ENCODE results near the gene MEI1.
A peak's percentile ranks its signal among the peaks of the same experiment; 100 is the strongest.

MEI1 gene

DNA sequence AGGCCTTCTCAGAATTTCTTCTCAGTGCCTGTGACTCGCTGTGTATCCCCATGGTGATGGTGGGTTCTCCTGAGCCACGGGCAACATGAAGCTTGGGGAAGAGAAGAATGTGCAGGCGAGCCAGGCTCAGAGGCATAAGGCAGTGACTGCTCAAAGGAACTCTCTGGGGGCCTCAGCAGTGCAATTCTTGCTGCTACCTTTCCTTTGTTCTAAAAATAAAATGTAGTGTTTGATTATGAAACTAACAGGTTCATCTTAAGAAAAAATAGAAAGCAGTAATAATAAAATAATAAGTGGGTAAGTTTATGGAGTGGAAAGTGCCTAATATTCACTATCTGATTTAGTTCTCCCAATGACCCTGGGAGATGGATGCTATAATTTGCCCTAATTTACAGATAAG lies 46.7 kb downstream of the MEI1 start:
- no peak for DNase-seq (ENCODE audit: low spot score)

DNA sequence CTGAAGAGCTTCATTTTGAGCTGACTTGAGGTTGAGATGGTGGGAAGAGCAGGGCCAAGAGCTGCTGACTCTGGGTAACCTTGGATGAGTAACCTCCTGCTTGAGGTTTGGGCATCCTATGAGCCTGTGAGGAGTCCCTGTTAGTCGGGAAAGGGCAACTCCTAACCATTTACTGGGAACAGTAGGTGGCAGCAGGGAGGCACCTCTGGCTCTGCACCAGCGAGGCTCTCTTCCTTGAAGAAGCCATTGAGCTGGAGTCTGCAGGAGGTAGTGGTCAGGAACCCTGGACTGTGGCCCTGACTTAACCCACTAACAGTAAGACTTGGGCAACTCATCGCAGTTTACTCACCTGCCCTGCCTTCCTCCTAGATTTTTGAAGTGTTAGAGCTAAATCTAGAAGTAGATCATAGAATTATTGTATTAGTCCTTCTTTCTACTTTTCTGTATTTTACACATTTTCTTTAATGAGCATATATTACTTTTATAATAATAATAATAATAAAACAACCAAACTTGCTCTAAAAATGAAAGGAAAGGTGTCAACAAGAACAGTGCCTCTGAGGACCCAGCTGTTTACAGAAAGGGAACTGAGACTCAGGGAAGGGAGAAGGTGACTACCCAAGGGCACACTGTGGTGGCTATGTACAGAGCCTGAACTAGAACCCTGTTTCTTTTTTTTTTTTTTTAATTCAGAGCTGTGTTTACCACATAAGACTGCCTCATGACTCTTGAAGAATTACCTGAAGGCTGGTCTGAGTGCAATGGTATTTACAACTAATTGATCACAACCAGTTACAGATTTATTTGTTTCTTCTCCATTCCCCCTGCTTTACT lies 47.5 kb downstream of the MEI1 start:
- DNase-seq (ENCODE audit: low spot score): peak; percentile 83

DNA sequence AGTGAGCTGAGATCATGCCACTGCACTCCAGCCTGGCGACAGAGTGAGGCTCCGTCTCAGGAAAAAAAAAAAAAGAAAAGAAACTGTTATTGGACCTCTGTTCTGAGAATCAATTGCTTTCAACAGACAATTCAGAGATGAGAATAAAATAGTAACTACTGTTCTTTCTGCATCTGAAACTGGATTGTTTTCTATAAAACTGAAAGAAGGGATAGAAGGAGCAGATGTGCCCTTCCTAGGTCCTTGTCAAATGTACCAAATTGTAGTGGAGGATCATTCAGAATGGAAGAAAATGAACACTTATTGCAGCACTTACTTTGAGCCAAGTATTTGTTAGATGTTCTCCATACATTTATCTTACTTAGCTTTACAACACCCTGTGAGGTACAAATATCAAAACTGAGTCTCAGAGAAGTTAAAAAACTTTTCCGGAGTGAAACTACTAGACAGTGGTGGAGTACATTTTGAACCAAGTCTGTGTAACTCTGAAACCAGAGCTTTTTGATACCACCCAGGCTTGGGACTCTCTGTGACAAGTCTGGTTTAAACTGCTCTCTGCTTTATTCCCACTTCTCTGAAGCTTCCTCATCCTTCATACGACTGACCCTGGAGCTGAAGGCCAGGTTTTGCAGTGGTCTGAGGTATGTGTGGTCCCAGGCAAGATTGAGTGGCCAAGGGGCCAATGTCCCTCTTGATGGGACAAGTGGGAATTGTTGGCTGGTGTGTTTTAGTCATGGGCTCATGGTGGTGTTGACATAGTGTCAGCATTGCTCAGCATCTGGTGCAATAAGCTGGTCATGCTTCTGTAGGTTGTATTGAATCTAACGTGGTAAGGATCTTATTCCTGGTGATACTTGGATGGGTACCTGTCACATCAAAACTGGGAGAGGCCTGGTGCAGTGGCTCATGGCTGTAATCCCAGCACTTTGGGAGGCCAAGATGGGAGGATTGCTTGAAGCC lies 53.0 kb downstream of the MEI1 start:
- DNase-seq (ENCODE audit: low spot score): peak; percentile 3

GRCh38 chr22:41753984-41754383 lies 54.7 kb downstream of the MEI1 start:
- no peak for DNase-seq (ENCODE audit: low spot score)

DNA sequence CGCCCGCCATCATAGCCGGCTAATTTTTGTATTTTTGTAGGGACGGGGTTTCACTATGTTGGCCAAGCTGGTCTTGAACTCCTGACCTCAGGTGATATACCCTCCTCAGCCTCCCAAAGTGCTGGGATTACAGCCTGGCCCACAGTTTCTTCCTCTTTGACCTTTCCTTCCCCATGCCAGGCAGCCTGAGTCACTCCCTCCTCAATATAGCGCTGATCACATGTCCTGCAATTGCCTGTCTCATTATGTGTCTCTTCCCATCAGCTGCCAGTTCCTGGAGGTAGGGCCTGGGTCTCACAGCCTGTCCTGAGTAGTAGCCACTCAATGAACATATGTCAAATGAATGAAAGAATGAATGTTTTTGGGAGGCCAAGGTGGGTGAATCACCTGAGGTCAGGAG lies 58.2 kb downstream of the MEI1 start:
- DNase-seq (ENCODE audit: low spot score): no peak

- no peak for DNase-seq (ENCODE audit: low spot score)
Observed at GRCh38 chr22:41758231-41758630, 58.9 kb downstream of the MEI1 start.

- peak; percentile 7 for DNase-seq (ENCODE audit: low spot score)
Observed at GRCh38 chr22:41762980-41763779, 63.9 kb downstream of the MEI1 start.

DNA sequence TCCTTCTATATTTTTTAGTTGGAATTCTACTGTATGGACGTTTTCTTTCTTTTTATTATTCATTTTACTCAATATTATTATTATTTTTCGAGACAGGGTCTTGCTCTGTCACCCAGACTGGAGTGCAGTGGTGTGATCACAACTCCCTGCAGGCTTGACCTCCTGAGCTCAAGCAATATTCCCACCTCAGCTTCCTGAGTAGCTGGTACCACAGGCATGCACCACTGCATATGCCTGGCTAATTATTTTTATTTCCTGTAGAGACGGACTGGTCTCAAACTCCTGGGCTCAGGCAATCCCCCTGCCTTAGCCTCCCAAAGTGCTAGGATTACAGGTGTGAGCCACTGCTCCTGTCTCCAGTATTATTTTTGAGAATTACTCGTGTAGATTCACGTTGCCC lies 67.2 kb downstream of the MEI1 start:
- no peak for DNase-seq (ENCODE audit: low spot score)

DNA sequence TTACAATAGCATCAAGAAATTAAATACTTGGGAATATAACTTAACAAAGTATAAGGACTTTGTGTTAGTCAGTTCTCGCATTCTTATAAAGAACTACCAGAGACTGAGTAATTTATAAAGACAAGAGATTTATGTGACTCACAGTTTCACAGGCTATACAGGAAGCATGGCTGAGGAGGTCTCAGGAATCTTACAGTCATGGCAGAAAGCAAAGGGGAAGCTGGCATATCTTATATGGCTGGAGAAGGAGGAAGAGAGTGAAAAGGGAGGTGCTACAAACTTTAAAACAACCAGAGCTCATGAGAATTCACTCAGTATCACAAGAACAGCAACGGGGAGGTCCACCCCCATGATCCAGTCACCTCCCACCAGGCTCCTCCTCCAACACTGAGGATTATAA lies 69.1 kb downstream of the MEI1 start:
- no peak for DNase-seq (ENCODE audit: low spot score)

DNA sequence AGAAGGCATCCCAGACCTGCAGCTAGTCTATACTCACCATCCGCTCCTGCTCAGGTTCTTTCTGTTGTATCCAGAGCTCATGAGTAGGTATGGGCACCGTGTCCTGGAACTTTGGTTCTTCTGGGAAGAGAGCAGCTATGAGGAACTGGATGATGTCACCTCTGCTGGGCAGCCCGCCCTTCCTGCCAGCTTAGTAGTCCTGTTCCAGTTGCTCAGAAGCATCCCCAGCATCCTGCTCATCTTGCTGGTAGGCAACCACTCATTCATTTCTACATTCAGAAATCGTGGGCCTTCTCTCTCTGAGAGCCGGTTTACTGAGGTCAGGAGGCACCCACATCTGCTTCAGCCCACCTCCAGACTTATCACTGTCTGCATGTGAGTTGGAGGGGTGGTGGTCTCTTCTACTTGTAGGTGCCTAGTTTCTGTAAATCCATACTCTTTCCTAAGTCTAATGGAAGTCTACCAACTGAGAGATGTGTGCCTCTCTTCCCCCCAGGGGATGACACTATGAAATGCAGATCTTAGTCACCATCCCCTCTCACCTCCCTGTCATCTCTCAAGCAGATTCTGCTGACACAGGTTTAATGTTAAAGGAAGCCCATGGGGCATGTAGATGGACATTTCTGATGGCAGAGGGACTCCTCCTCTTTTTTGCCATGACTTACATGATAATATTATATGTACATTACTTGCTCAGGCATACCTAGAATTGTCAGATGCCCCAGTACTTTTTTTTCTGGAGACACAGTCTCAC lies 71.6 kb downstream of the MEI1 start:
- DNase-seq (ENCODE audit: low spot score): no peak

GRCh38 chr22:41772198-41772597 lies 72.9 kb downstream of the MEI1 start:
- no peak for DNase-seq (ENCODE audit: low spot score)

DNA sequence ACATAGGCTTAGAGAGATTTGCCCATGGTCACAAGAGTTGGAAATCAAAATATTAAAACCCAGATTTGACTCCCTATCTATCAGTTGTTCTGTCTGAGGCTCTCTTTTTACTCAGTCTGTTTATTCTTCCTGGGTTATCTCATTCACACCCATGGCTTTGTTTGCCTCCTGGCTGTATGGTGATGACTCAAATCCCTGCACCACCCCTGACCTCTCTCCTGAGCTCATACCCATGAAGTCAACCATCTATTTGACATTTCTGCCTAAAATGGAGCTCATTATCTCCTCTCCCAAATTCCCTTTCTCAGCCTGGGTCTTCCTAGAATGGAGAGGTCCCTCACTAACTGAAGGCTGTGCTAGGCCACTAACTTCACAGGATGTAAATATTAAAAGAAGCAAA lies 73.3 kb downstream of the MEI1 start:
- no peak for DNase-seq (ENCODE audit: low spot score)

- DNase-seq (ENCODE audit: low spot score): no peak
Observed at GRCh38 chr22:41775338-41775737, 76.0 kb downstream of the MEI1 start.

GRCh38 chr22:41775976-41776375 lies 76.7 kb downstream of the MEI1 start:
- no peak for DNase-seq (ENCODE audit: low spot score)

- DNase-seq (ENCODE audit: low spot score): no peak
Observed at GRCh38 chr22:41776381-41776780, 77.1 kb downstream of the MEI1 start.

DNA sequence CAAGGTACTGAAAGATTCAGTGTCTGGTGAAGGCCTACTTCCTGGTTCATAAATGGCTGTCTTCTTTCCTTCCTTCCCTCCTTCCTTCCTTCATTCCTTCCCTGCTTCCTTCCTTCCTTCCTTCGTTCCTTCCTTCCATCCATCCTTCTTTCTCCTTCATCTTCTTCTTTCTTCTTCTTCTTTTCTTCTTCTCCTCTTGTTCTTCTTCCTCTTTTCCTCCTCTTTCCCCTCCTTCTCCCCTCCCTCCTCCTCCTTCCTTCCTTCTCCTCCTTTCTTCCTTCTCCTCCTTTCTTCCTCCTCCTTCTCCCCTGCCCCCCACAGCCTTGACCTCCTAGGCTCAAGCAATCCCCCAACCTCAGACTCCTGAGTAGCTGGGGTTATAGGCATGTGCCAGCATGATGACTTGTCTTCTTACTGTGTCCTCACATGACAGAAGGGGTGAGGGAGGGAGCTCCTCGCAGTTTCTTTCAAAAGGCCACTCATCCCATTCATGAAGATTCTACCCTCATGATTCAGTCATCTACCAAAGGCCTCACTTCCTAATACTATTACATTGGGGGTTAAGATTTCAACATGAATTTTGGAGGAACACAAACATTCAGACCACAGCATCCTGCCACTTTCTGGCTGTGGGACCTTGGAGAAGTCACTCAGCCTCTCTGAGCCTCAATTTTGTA lies 78.6 kb downstream of the MEI1 start:
- no peak for DNase-seq (ENCODE audit: low spot score)

GRCh38 chr22:41779929-41780505 lies 80.7 kb downstream of the MEI1 start:
- DNase-seq (ENCODE audit: low spot score): no peak

DNA sequence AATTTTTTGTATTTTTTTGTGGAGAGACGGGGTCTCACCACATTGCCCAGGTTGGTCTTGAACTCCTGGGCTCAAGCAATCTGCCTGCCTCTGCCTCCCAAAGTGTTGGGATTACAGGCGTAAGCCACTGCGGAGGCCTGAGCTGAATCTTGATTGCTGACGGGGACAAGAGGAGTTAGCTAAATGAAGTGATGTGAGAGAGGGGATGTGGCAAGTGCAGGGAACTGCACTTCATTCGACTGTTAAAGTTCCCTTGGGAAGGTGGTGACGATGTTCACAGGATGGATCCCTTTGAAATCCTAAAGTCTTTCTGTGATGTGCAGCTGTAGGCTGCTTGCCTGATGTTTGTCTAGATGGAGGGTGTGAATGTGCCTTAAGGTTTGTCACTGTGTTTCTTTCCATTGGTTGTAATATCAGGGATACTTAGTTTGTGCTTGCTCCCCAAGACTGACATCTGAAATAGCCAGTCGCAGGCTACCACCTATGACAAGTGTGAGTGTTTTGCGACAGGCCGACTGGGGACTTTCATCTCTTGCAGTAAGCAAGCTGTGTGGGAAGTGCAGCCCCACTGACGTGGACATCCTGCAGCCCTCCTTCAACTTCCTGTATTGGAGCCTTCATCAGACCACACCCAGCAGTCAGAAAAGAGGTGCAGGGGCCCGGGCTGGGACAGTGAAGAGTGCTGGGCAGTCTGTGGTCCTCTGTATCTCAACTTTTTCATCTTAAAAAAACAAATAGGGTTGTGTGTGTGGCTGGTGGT lies 81.6 kb downstream of the MEI1 start:
- DNase-seq (ENCODE audit: low spot score): peak; percentile 45

GRCh38 chr22:41781507-41781906 lies 82.2 kb downstream of the MEI1 start:
- DNase-seq (ENCODE audit: low spot score): no peak

DNA sequence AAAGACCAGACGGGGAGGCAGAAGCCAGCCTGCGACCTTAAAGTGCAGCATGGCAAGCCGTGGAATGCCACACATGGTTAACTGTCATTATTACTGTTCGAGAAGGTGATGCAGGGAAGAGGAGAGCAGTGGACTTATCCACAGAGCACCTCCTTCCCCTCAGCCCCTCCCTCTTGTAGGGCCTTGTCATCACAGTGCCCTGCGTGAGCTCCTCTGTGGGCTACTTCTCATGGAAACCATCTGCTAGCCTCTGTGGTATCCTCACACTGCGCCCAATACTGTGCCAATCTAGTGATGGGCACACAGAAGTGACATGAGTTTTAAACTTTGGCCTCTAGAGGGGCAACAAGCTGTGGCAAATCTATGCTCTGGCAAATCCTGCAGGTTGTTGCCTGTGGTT lies 83.0 kb downstream of the MEI1 start:
- DNase-seq (ENCODE audit: low spot score): no peak
